T1000 (cell line): ENCODE data around the gene CACFD1.

Experiments
- DNase-seq: peaks from one replicate; lab custom pipeline; 2025; ENCODE audit warnings: mixed read lengths; lab: John Stamatoyannopoulos, UW

The CACFD1 gene

GRCh38 chr9:133518706-133519449 is 59.1 kb downstream of the CACFD1 start:
- DNase-seq: no peak

DNA sequence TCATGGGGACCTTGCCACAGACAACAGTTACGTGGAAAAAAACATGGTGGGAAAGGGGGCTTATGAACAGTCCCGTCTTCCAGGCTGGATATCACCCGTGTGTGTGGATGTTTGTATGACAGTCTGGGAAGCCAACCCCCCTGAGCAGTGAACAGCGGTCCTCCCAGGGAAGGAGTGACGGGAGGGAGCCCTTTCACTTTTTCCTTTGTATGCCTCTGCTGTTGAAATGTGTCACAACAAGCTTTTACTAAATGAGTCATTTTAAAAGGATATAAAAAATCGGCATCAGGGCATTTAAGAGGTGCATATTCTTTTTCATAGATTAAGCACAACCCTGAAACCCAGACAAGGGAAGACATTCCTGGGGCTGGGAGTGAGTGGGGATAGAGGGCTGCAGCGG is 59.9 kb downstream of the CACFD1 start:
- DNase-seq: no peak

GRCh38 chr9:133520121-133520835 is 60.5 kb downstream of the CACFD1 start:
- DNase-seq: no peak
